ENCODE results near the gene HES4. TPM values are rescaled to one million over a fixed set of nuclear protein-coding genes. Genes with fewer than 3 reads are reported as not detected.
A peak's percentile ranks its signal among the peaks of the same experiment; 100 is the strongest.

HES4 gene
- total and polyA plus RNA-seq, 2 of the 13 experiments (the other 11 are each of a cell fraction or from before 2014, with no cell fraction given) = 8.8 to 10.6 TPM

GRCh38 chr1:1006305-1007159, 6.6 kb upstream of the HES4 start (continued):
- no peak for TF ChIP-seq SNAPC5 (CRISPR knock-in tag; IDR thresholded peaks at IDR 0.05; ENCODE audit: borderline replicate concordance)
- peak; percentile 78 for TF ChIP-seq FOXC1 (CRISPR knock-in tag; IDR thresholded peaks at IDR 0.05; ENCODE audit: borderline replicate concordance)
- TF ChIP-seq SNAPC4 (CRISPR knock-in tag; IDR thresholded peaks at IDR 0.05) = peak; percentile 67; the same call in 1 of the 2 replicates
- peak; percentile 57; the same call in 1 of the 2 replicates for TF ChIP-seq NFAT5 (CRISPR knock-in tag; IDR thresholded peaks at IDR 0.05)
- TF ChIP-seq POGK (CRISPR knock-in tag; conservative IDR thresholded peaks at IDR 0.05) = 0 out of 2 replicates have a peak, but pooled peaks have one; percentile 82
- TF ChIP-seq CBX5 (CRISPR knock-in tag; IDR thresholded peaks at IDR 0.05; ENCODE audit: borderline replicate concordance) = peak; percentile 60; the same call in 1 of the 2 replicates
- no peak for TF ChIP-seq ZNF7 (CRISPR knock-in tag; IDR thresholded peaks at IDR 0.05)
- no peak for TF ChIP-seq ZSCAN31 (CRISPR knock-in tag; IDR thresholded peaks at IDR 0.05; ENCODE audit: low read depth)
- peak; percentile 76 for TF ChIP-seq PATZ1 (CRISPR knock-in tag; IDR thresholded peaks at IDR 0.05)
- no peak for TF ChIP-seq NR0B2 (CRISPR knock-in tag; IDR thresholded peaks at IDR 0.05)
- no peak for TF ChIP-seq FOXP1 (IDR thresholded peaks at IDR 0.05)
- peak; percentile 43 for TF ChIP-seq FOXP1 (CRISPR knock-in tag; IDR thresholded peaks at IDR 0.05)

All from HepG2 (cell line).